ENCODE measurements around the gene RNF157.

The RNF157 gene

GRCh38 chr17:76132574-76133338 is 107.5 kb downstream of the RNF157 start:
- H3K4me3 ChIP-seq (ENCODE audit: low read depth, low read length), result peak overlapping the region; percentile 3
- TF ChIP-seq CTCF (IDR thresholded peaks at IDR 0.05; ENCODE audit: control insufficient read depth, extremely low read depth, insufficient read depth), result peak; percentile 24; the same call in 1 of the 2 replicates
- peak; percentile 82 for DNase-seq (ENCODE audit: low read depth)

- DNase-seq (ENCODE audit: low read depth), result no peak
- no peak for TF ChIP-seq CTCF (IDR thresholded peaks at IDR 0.05; ENCODE audit: control insufficient read depth, extremely low read depth, insufficient read depth)
- H3K4me3 ChIP-seq (ENCODE audit: low read depth, low read length), result peak overlapping the region; percentile 28
Observed at GRCh38 chr17:76131692-76132573, 108.4 kb downstream of the RNF157 start.

GRCh38 chr17:76131051-76131691 is 109.1 kb downstream of the RNF157 start:
- DNase-seq (ENCODE audit: low read depth), result no peak
- TF ChIP-seq CTCF (IDR thresholded peaks at IDR 0.05; ENCODE audit: control insufficient read depth, extremely low read depth, insufficient read depth), result no peak
- no peak overlapping the region for H3K4me3 ChIP-seq (ENCODE audit: low read depth, low read length)

GRCh38 chr17:76130473-76130872 is 109.8 kb downstream of the RNF157 start:
- no peak for DNase-seq (ENCODE audit: low read depth)
- TF ChIP-seq CTCF (IDR thresholded peaks at IDR 0.05; ENCODE audit: control insufficient read depth, extremely low read depth, insufficient read depth), result no peak
- no peak overlapping the region for H3K4me3 ChIP-seq (ENCODE audit: low read depth, low read length)

GRCh38 chr17:76125922-76126321 is 114.4 kb downstream of the RNF157 start:
- H3K4me3 ChIP-seq (ENCODE audit: low read depth, low read length), result no peak overlapping the region
- TF ChIP-seq CTCF (IDR thresholded peaks at IDR 0.05; ENCODE audit: control insufficient read depth, extremely low read depth, insufficient read depth), result no peak
- no peak for DNase-seq (ENCODE audit: low read depth)

GRCh38 chr17:76125391-76125675 is 115.0 kb downstream of the RNF157 start:
- no peak overlapping the region for H3K4me3 ChIP-seq (ENCODE audit: low read depth, low read length)
- DNase-seq (ENCODE audit: low read depth), result no peak
- no peak for TF ChIP-seq CTCF (IDR thresholded peaks at IDR 0.05; ENCODE audit: control insufficient read depth, extremely low read depth, insufficient read depth)
